A549 (cell line): Measurements from ENCODE around the gene RPS2.
A peak's percentile ranks its signal among the peaks of the same experiment; 100 is the strongest.

Experiments
- CHD2 ChIP-seq: fragments of 150-350 bp; IDR thresholded peaks from 2 replicates; pipeline ENCODE4 v1.6.1; 2014; ENCODE audit warnings: low read length; ENCODE audit not compliant: partially characterized antibody
- CTCF ChIP-seq: fragments of >200 bp; sonication (Bioruptor Twin); formaldehyde crosslinking; IDR thresholded peaks from 3 replicates; pipeline ENCODE4 v1.5.1; 2016
- HOXA7 ChIP-seq: fragments of 250-450 bp; sonication (Bioruptor Pico); IDR thresholded peaks from 2 replicates; pipeline ENCODE4 v1.5.0; 2020; ENCODE audit warnings: mild to moderate bottlenecking, moderate library complexity
- MAZ ChIP-seq: fragments of 150-350 bp; IDR thresholded peaks from 2 replicates; pipeline ENCODE4 v1.6.1; 2014; ENCODE audit warnings: antibody characterized with exemption, low read depth, low read length, borderline replicate concordance
- MYC ChIP-seq: IDR thresholded peaks from 2 replicates; pipeline ENCODE4 v1.6.1; 2012; ENCODE audit warnings: mild to moderate bottlenecking, inconsistent platforms, low read length, improper control_type of control experiment, borderline replicate concordance
- POLR2A ChIP-seq: IDR thresholded peaks from 2 replicates; pipeline ENCODE4 v1.6.1; 2012; ENCODE audit warnings: mild to moderate bottlenecking, low read length
- RFX5 ChIP-seq: fragments of 450-650 bp; IDR thresholded peaks from 2 replicates; pipeline ENCODE4 v1.7.1; 2014; ENCODE audit warnings: antibody characterized with exemption, mild to moderate bottlenecking, moderate library complexity
- SMC3 ChIP-seq: fragments of >200 bp; sonication (Bioruptor Twin); formaldehyde crosslinking; IDR thresholded peaks from 3 replicates; pipeline ENCODE4 v1.6.1; 2018; ENCODE audit warnings: inconsistent platforms
- TF ChIP-seq, protein P1 (sequence below): IDR thresholded peaks from 2 replicates; pipeline ENCODE4 v1.6.1; 2012; ENCODE audit warnings: low read depth, borderline replicate concordance

DNA sequence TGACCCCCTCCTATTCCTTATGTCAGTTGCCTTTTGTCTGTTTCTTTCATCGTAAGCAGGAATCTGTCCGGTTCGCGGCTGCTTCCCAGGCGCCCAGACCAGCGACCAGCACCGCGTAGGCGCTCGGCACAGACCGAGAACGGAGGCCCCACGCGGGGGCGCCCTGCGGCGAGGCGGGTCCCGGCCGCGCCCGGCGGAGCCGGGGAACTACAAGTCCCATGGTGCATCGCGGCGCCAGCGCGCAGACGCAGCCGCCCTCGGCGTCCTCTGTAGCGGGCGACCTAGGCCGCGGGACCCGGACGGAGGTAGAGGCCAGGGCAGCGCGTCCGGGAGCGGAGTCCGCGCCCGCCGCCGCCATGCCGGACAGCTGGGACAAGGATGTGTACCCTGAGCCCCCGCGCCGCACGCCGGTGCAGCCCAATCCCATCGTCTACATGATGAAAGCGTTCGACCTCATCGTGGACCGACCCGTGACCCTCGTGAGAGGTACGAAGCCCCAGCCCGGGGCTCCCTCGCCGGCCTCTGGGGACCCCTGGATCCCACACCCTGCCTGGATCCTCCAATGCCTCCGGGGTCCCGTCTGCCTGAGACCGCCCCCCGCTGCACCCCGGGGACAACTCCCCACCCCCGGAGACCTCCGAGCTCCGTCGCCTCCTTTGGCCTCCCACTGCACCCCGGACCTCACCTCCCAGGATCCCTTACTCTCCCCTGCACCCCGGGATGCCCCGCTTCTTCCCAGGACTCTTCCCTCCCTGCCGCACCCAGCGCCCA is 5.2 kb downstream of the RPS2 start, which contains the start of gene NDUFB10:
- TF ChIP-seq RFX5: no peak
- peak; percentile 97 for TF ChIP-seq POLR2A
- no peak; the same call in 1 of the 2 replicates for TF ChIP-seq MYC
- no peak for TF ChIP-seq HOXA7 (CRISPR knock-in tag)
- TF ChIP-seq, protein P1, sequence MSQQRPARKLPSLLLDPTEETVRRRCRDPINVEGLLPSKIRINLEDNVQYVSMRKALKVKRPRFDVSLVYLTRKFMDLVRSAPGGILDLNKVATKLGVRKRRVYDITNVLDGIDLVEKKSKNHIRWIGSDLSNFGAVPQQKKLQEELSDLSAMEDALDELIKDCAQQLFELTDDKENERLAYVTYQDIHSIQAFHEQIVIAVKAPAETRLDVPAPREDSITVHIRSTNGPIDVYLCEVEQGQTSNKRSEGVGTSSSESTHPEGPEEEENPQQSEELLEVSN: no peak
- peak; percentile 86 for TF ChIP-seq CTCF
- no peak for TF ChIP-seq CHD2
- TF ChIP-seq SMC3: peak; percentile 78
- no peak for TF ChIP-seq MAZ
